GM23338 (cell line): Measurements from ENCODE around the gene ITPKA. TPM values are rescaled to one million over a fixed set of nuclear protein-coding genes. Genes with fewer than 3 reads are reported as not detected.

Experiments used
- ATAC-seq: fragments of 200-7000 bp; cut with Tn5 transposase; 3 replicates; pipeline ENCODE4 v1.9.1; 2020
- DNase-seq: peaks from one replicate; pipeline ENCODE4 v3.0.0-alpha.2; 2015; ENCODE audit warnings: low spot score
- H2AFZ ChIP-seq: fragments of 200-600 bp; sonication (generic); 2 replicates; pipeline ENCODE4 v1.8.0; 2016; ENCODE audit warnings: antibody characterized with exemption, mild to moderate bottlenecking, moderate library complexity
- H3F3A ChIP-seq: fragments of 200-600 bp; sonication (generic); replicated peaks from 2 replicates; pipeline ENCODE4 v1.8.0; 2017; ENCODE audit warnings: antibody characterized with exemption, mixed run types, low read depth
- H3K27ac ChIP-seq: fragments of 200-600 bp; sonication (generic); 2 replicates; pipeline ENCODE4 v1.6.1; 2016; ENCODE audit warnings: low read depth
- H3K27me3 ChIP-seq: fragments of 200-600 bp; sonication (generic); 2 replicates; pipeline ENCODE4 v1.8.0; 2016; ENCODE audit warnings: mild to moderate bottlenecking, mixed run types, moderate library complexity; ENCODE audit not compliant: insufficient read depth
- H3K36me3 ChIP-seq: fragments of 200-600 bp; sonication (generic); 2 replicates; pipeline ENCODE4 v1.8.0; 2016; ENCODE audit warnings: mild to moderate bottlenecking; ENCODE audit not compliant: insufficient read depth
- H3K4me1 ChIP-seq: fragments of 200-600 bp; sonication (generic); 2 replicates; pipeline ENCODE4 v1.8.0; 2016; ENCODE audit warnings: mild to moderate bottlenecking, moderate library complexity; ENCODE audit not compliant: insufficient read depth
- H3K4me2 ChIP-seq: fragments of 200-600 bp; sonication (generic); 2 replicates; pipeline ENCODE4 v1.7.1; 2017; ENCODE audit warnings: mixed run types
- H3K4me3 ChIP-seq: fragments of 200-600 bp; sonication (generic); 2 replicates; pipeline ENCODE4 v1.6.1; 2016; ENCODE audit warnings: mixed run types
- H3K79me2 ChIP-seq: fragments of 200-600 bp; sonication (generic); replicated peaks from 2 replicates; pipeline ENCODE4 v1.8.0; 2017; ENCODE audit warnings: mild to moderate bottlenecking; ENCODE audit not compliant: insufficient read depth
- H3K9me2 ChIP-seq: fragments of 200-600 bp; sonication (generic); 2 replicates; pipeline ENCODE4 v1.8.0; 2017; ENCODE audit not compliant: insufficient read depth
- H4K20me1 ChIP-seq: fragments of 200-600 bp; sonication (generic); replicated peaks from 2 replicates; pipeline ENCODE4 v1.8.0; 2017; ENCODE audit warnings: mild to moderate bottlenecking; ENCODE audit not compliant: insufficient read depth
- H3K27ac Mint-ChIP-seq: 2 replicates; pipeline ENCODE4 v1.8.0; 2020; ENCODE audit warnings: inconsistent platforms, mild to moderate bottlenecking, moderate library complexity, mixed read lengths
- H3K27me3 Mint-ChIP-seq: 3 replicates; pipeline ENCODE4 v1.8.0; 2022; ENCODE audit warnings: low read depth, mild to moderate bottlenecking, moderate library complexity, mixed read lengths, inconsistent platforms; ENCODE audit not compliant: insufficient read depth, poor library complexity
- H3K36me3 Mint-ChIP-seq: 3 replicates; pipeline ENCODE4 v1.8.0; 2021; ENCODE audit warnings: low read depth, mild to moderate bottlenecking, inconsistent platforms, moderate library complexity, mixed read lengths
- H3K4me1 Mint-ChIP-seq: 3 replicates; pipeline ENCODE4 v1.8.0; 2020; ENCODE audit warnings: mild to moderate bottlenecking, inconsistent platforms, mixed read lengths
- H3K4me3 Mint-ChIP-seq: 3 replicates; pipeline ENCODE4 v1.8.0; 2021; ENCODE audit warnings: moderate library complexity, mild to moderate bottlenecking, inconsistent platforms, mixed read lengths
- H3K9me3 Mint-ChIP-seq: 3 replicates; pipeline ENCODE4 v1.8.0; 2020; ENCODE audit warnings: moderate library complexity, mild to moderate bottlenecking, inconsistent platforms, mixed read lengths
- CREB1 ChIP-seq: fragments of 250-450 bp; sonication (Bioruptor Pico); IDR thresholded peaks from 2 replicates; pipeline ENCODE4 v1.5.0; 2020; ENCODE audit warnings: low read depth, mild to moderate bottlenecking, moderate library complexity
- EZH2 ChIP-seq: fragments of 200-600 bp; sonication (generic); IDR thresholded peaks from one replicate; pipeline ENCODE4 v1.8.0; 2017; ENCODE audit warnings: antibody characterized with exemption, mild to moderate bottlenecking, low read depth; ENCODE audit not compliant: unreplicated experiment
- EZH2phosphoT487 ChIP-seq: fragments of 200-600 bp; sonication (generic); IDR thresholded peaks from one replicate; pipeline ENCODE4 v1.8.1; 2018; ENCODE audit warnings: antibody characterized with exemption; ENCODE audit not compliant: unreplicated experiment
- JUNB ChIP-seq: IDR thresholded peaks from one replicate; pipeline ENCODE4 v1.6.1; 2016; ENCODE audit warnings: antibody characterized with exemption; ENCODE audit not compliant: unreplicated experiment
- NANOG ChIP-seq: IDR thresholded peaks from 2 replicates; pipeline ENCODE4 v1.6.1; 2016; ENCODE audit warnings: antibody characterized with exemption, borderline replicate concordance
- POLR2AphosphoS5 ChIP-seq: IDR thresholded peaks from 2 replicates; pipeline ENCODE4 v1.6.1; 2016; ENCODE audit warnings: antibody characterized with exemption, low read depth
- STAT1 ChIP-seq: IDR thresholded peaks from one replicate; pipeline ENCODE4 v1.6.1; 2016; ENCODE audit warnings: antibody characterized with exemption; ENCODE audit not compliant: unreplicated experiment
- ZNF114 ChIP-seq: fragments of 250-450 bp; sonication (Bioruptor Pico); IDR thresholded peaks from 2 replicates; pipeline ENCODE4 v1.5.0; 2020; ENCODE audit warnings: mild to moderate bottlenecking, moderate library complexity
- ZNF331 ChIP-seq: fragments of 250-450 bp; sonication (Bioruptor Pico); IDR thresholded peaks from 2 replicates; pipeline ENCODE4 v1.5.0; 2020; ENCODE audit warnings: low read depth, mild to moderate bottlenecking, moderate library complexity
- polyA plus RNA-seq: library from polyadenylated mRNA; unstranded; fragments of >200 nt; fragmentation: Nextera tagmentation; extraction: Ambion mirVana; gene quantifications from 2 replicates; pipeline ENCODE4 v1.2.1, GENCODE V29; 2016
- total RNA-seq: library from RNA; depleted of rRNA; stranded (reverse); fragments of >200 nt; shearing (Covaris generic); gene quantifications from 2 replicates; pipeline ENCODE4 v1.2.3, GENCODE V29; 2014
- TF ChIP-seq, protein P1 (sequence below): fragments of 250-450 bp; sonication (Bioruptor Pico); IDR thresholded peaks from 2 replicates; pipeline ENCODE4 v1.5.0; 2020; ENCODE audit warnings: mild to moderate bottlenecking, moderate library complexity
- TF ChIP-seq, protein P2 (sequence below), 2 experiments: fragments of 200-600 bp in 1 of 2; sonication (generic) in 1 of 2; conservative IDR thresholded peaks; 2 replicates each; pipeline versions ENCODE4 v1.5.1 to v1.6.1; 2016 to 2017; ENCODE audit warnings: antibody characterized with exemption in 2 of 2, low read depth in 2 of 2, mild to moderate bottlenecking in 2 of 2, moderate library complexity in 1 of 2
- TF ChIP-seq, protein P3 (sequence below): IDR thresholded peaks from 2 replicates; pipeline ENCODE4 v1.6.1; 2016; ENCODE audit warnings: antibody characterized with exemption
- TF ChIP-seq, protein P4 (sequence below): IDR thresholded peaks from one replicate; pipeline ENCODE4 v1.6.1; 2018; ENCODE audit warnings: antibody characterized with exemption; ENCODE audit not compliant: unreplicated experiment

ITPKA gene
- total and polyA plus RNA-seq, 2 experiments from 2014 or later, result 0.55 to 2.1 TPM

GRCh38 chr15:41487381-41487780, 6.3 kb upstream of the ITPKA start:
- no peak for DNase-seq

More at GRCh38 chr15:41487381-41487780, 6.3 kb upstream of the ITPKA start:
- Mint-ChIP-seq H3K4me3 (no peak overlapping the region), H3K4me1 (peaks cover under 1% of the 10 kb centered on the region; the same call in 2 of the 3 replicates), H3K27me3 (peaks cover 34% of the 10 kb centered on the region), H3K27ac (no peak overlapping the region), H3K9me3 (no peaks in the 10 kb centered on the region; the same call in 2 of the 3 replicates), H3K36me3 (no peaks in the 10 kb centered on the region; the same call in 1 of the 3 replicates)
- Histone ChIP-seq H3F3A (no peaks in the 10 kb centered on the region; the same call in 1 of the 2 replicates), H3K79me2 (no peaks in the 10 kb centered on the region), H3K4me2 (no peak overlapping the region), H3K9me2 (no peaks in the 10 kb centered on the region), H3K27me3 (peaks cover 26% of the 10 kb centered on the region), H3K4me1 (peaks cover under 1% of the 10 kb centered on the region), H3K27ac (no peak overlapping the region), H2AFZ (no peak overlapping the region), H3K4me3 (no peak overlapping the region), H3K36me3 (no peaks in the 10 kb centered on the region), H4K20me1 (no peaks in the 10 kb centered on the region; the same call in 1 of the 2 replicates)
- TF ChIP-seq ZNF114 (CRISPR knock-in tag), result no peak
- no peak for TF ChIP-seq NANOG
- TF ChIP-seq, protein P1, sequence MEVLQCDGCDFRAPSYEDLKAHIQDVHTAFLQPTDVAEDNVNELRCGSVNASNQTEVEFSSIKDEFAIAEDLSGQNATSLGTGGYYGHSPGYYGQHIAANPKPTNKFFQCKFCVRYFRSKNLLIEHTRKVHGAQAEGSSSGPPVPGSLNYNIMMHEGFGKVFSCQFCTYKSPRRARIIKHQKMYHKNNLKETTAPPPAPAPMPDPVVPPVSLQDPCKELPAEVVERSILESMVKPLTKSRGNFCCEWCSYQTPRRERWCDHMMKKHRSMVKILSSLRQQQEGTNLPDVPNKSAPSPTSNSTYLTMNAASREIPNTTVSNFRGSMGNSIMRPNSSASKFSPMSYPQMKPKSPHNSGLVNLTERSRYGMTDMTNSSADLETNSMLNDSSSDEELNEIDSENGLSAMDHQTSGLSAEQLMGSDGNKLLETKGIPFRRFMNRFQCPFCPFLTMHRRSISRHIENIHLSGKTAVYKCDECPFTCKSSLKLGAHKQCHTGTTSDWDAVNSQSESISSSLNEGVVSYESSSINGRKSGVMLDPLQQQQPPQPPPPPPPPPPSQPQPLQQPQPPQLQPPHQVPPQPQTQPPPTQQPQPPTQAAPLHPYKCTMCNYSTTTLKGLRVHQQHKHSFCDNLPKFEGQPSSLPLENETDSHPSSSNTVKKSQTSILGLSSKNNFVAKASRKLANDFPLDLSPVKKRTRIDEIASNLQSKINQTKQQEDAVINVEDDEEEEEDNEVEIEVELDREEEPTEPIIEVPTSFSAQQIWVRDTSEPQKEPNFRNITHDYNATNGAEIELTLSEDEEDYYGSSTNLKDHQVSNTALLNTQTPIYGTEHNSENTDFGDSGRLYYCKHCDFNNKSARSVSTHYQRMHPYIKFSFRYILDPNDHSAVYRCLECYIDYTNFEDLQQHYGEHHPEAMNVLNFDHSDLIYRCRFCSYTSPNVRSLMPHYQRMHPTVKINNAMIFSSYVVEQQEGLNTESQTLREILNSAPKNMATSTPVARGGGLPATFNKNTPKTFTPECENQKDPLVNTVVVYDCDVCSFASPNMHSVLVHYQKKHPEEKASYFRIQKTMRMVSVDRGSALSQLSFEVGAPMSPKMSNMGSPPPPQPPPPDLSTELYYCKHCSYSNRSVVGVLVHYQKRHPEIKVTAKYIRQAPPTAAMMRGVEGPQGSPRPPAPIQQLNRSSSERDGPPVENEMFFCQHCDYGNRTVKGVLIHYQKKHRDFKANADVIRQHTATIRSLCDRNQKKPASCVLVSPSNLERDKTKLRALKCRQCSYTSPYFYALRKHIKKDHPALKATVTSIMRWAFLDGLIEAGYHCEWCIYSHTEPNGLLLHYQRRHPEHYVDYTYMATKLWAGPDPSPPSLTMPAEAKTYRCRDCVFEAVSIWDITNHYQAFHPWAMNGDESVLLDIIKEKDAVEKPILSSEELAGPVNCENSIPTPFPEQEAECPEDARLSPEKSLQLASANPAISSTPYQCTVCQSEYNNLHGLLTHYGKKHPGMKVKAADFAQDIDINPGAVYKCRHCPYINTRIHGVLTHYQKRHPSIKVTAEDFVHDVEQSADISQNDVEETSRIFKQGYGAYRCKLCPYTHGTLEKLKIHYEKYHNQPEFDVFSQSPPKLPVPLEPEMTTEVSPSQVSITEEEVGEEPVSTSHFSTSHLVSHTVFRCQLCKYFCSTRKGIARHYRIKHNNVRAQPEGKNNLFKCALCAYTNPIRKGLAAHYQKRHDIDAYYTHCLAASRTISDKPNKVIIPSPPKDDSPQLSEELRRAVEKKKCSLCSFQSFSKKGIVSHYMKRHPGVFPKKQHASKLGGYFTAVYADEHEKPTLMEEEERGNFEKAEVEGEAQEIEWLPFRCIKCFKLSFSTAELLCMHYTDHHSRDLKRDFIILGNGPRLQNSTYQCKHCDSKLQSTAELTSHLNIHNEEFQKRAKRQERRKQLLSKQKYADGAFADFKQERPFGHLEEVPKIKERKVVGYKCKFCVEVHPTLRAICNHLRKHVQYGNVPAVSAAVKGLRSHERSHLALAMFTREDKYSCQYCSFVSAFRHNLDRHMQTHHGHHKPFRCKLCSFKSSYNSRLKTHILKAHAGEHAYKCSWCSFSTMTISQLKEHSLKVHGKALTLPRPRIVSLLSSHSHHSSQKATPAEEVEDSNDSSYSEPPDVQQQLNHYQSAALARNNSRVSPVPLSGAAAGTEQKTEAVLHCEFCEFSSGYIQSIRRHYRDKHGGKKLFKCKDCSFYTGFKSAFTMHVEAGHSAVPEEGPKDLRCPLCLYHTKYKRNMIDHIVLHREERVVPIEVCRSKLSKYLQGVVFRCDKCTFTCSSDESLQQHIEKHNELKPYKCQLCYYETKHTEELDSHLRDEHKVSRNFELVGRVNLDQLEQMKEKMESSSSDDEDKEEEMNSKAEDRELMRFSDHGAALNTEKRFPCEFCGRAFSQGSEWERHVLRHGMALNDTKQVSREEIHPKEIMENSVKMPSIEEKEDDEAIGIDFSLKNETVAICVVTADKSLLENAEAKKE (CRISPR knock-in tag), result no peak
- no peak for TF ChIP-seq ZNF331 (CRISPR knock-in tag)
- no peak for TF ChIP-seq CREB1 (CRISPR knock-in tag)
- TF ChIP-seq EZH2phosphoT487, result no peak
- no peak for TF ChIP-seq POLR2AphosphoS5
- TF ChIP-seq, protein P2, sequence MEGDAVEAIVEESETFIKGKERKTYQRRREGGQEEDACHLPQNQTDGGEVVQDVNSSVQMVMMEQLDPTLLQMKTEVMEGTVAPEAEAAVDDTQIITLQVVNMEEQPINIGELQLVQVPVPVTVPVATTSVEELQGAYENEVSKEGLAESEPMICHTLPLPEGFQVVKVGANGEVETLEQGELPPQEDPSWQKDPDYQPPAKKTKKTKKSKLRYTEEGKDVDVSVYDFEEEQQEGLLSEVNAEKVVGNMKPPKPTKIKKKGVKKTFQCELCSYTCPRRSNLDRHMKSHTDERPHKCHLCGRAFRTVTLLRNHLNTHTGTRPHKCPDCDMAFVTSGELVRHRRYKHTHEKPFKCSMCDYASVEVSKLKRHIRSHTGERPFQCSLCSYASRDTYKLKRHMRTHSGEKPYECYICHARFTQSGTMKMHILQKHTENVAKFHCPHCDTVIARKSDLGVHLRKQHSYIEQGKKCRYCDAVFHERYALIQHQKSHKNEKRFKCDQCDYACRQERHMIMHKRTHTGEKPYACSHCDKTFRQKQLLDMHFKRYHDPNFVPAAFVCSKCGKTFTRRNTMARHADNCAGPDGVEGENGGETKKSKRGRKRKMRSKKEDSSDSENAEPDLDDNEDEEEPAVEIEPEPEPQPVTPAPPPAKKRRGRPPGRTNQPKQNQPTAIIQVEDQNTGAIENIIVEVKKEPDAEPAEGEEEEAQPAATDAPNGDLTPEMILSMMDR (conservative IDR thresholded peaks at IDR 0.05; ENCODE audit: low read depth in 2 of 2), result no peak
- no peak for TF ChIP-seq EZH2
- TF ChIP-seq, protein P3, sequence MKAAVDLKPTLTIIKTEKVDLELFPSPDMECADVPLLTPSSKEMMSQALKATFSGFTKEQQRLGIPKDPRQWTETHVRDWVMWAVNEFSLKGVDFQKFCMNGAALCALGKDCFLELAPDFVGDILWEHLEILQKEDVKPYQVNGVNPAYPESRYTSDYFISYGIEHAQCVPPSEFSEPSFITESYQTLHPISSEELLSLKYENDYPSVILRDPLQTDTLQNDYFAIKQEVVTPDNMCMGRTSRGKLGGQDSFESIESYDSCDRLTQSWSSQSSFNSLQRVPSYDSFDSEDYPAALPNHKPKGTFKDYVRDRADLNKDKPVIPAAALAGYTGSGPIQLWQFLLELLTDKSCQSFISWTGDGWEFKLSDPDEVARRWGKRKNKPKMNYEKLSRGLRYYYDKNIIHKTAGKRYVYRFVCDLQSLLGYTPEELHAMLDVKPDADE, result no peak
- no peak for TF ChIP-seq STAT1
- no peak for TF ChIP-seq JUNB
- TF ChIP-seq, protein P4, sequence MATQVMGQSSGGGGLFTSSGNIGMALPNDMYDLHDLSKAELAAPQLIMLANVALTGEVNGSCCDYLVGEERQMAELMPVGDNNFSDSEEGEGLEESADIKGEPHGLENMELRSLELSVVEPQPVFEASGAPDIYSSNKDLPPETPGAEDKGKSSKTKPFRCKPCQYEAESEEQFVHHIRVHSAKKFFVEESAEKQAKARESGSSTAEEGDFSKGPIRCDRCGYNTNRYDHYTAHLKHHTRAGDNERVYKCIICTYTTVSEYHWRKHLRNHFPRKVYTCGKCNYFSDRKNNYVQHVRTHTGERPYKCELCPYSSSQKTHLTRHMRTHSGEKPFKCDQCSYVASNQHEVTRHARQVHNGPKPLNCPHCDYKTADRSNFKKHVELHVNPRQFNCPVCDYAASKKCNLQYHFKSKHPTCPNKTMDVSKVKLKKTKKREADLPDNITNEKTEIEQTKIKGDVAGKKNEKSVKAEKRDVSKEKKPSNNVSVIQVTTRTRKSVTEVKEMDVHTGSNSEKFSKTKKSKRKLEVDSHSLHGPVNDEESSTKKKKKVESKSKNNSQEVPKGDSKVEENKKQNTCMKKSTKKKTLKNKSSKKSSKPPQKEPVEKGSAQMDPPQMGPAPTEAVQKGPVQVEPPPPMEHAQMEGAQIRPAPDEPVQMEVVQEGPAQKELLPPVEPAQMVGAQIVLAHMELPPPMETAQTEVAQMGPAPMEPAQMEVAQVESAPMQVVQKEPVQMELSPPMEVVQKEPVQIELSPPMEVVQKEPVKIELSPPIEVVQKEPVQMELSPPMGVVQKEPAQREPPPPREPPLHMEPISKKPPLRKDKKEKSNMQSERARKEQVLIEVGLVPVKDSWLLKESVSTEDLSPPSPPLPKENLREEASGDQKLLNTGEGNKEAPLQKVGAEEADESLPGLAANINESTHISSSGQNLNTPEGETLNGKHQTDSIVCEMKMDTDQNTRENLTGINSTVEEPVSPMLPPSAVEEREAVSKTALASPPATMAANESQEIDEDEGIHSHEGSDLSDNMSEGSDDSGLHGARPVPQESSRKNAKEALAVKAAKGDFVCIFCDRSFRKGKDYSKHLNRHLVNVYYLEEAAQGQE, result no peak
- ATAC-seq, result no peak
